ENCODE measurements around the gene HPD.

DNA sequence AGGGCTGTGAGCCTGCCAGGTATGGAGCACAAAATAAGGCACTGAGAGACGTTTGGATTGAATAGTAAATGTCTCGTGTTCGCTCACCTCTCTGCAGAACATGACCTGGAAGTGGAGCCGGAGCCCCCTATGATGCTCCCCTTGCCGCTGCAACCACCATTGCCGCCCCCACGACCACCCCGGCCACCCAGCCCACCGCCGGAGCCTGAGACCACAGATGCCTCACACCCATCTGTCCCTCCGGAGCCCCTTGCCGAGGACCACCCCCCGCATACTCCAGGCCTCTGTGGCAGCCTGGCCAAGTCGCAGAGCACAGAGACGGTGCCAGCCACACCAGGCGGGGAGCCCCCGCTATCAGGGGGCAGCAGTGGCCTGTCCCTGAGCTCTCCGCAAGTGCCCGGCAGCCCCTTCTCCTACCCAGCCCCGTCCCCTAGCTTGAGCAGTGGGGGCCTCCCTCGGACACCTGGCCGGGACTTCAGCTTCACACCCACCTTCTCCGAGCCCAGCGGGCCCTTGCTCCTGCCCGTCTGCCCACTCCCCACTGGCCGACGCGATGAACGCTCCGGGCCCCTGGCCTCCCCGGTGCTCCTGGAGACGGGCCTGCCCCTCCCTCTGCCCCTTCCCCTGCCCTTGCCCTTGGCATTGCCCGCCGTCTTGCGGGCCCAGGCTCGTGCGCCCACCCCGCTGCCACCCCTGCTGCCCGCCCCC, 36.1 kb downstream of the HPD start:
- TF ChIP-seq CTCF (IDR thresholded peaks at IDR 0.05; ENCODE audit: low read depth, low read length, poor library complexity, severe bottlenecking) (no peak), EZH2phosphoT487 (IDR thresholded peaks at IDR 0.05; ENCODE audit: borderline replicate concordance, low read length) (no peak)

Data from DOHH2 (cell line).